GM12878 (cell line): Measurements from ENCODE around the gene KIF5C.

Experiments
- CTCF ChIP-seq, 3 experiments: IDR thresholded peaks in 2 of 3; conservative IDR thresholded peaks in 1 of 3; 2 replicates each; pipeline ENCODE4 v1.5.1; 2011; ENCODE audit warnings: low read depth in 3 of 3, low read length in 3 of 3, mild to moderate bottlenecking in 3 of 3, control low read depth in 2 of 3, moderate library complexity in 2 of 3, inconsistent platforms in 1 of 3, mixed read lengths in 1 of 3; ENCODE audit not compliant: control insufficient read depth in 2 of 3, insufficient read depth in 1 of 3; ENCODE audit errors: extremely low read depth in 1 of 3
- DPF2 ChIP-seq: fragments of 450-650 bp; IDR thresholded peaks from 2 replicates; pipeline ENCODE4 v1.6.1; 2017; ENCODE audit warnings: mild to moderate bottlenecking
- EED ChIP-seq: sonication (generic); IDR thresholded peaks from 2 replicates; pipeline ENCODE4 v1.6.1; 2016; ENCODE audit warnings: antibody characterized with exemption, low read depth
- KAT2A ChIP-seq: conservative IDR thresholded peaks from 2 replicates; pipeline ENCODE4 v1.6.1; 2011; ENCODE audit warnings: low read depth, low read length; ENCODE audit not compliant: control insufficient read depth
- MXI1 ChIP-seq: fragments of 150-350 bp; IDR thresholded peaks from 2 replicates; pipeline ENCODE4 v1.6.1; 2011; ENCODE audit warnings: low read depth, mild to moderate bottlenecking, inconsistent platforms, low read length, improper control_type of control experiment
- POLR2A ChIP-seq: IDR thresholded peaks from 2 replicates; pipeline ENCODE4 v1.6.1; 2011; ENCODE audit warnings: low read depth, mild to moderate bottlenecking, low read length
- SMC3 ChIP-seq: IDR thresholded peaks from 2 replicates; pipeline ENCODE4 v1.6.1; 2011; ENCODE audit warnings: low read length, improper control_type of control experiment, borderline replicate concordance
- TAF1 ChIP-seq: IDR thresholded peaks from 2 replicates; pipeline ENCODE4 v1.6.1; 2011; ENCODE audit warnings: mild to moderate bottlenecking, low read depth, low read length, borderline replicate concordance
- TF ChIP-seq, protein P1 (sequence below): fragments of 450-650 bp; conservative IDR thresholded peaks from 2 replicates; pipeline ENCODE4 v1.6.1; 2017; ENCODE audit warnings: mild to moderate bottlenecking, moderate library complexity

DNA sequence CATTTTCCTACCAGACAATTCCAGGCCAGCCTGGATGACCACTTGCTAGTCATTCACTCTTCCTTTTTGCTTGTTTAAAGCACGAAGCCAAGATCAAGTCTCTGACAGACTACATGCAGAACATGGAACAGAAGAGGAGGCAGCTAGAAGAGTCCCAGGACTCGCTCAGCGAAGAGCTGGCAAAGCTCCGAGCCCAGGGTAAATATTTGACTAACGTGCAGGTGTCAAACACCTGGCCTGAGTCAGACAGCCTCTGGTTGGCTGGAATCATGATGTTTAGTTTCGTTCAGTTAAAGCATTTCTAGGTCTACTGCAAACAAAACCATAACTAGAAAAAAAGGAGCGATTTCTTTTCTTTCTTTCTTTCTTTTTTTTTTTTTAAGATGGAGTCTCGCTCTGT, 119.3 kb downstream of the KIF5C start:
- TF ChIP-seq CTCF (IDR thresholded peaks at IDR 0.05 in 2 of 3, conservative IDR thresholded peaks at IDR 0.05 in 1 of 3; ENCODE audit: control insufficient read depth in 2 of 3, extremely low read depth in 1 of 3, insufficient read depth in 1 of 3, low read depth in 3 of 3, low read length in 3 of 3), result no peak
- TF ChIP-seq SMC3, result no peak
- no peak for TF ChIP-seq EED
- TF ChIP-seq DPF2, result no peak
- no peak for TF ChIP-seq TAF1
- TF ChIP-seq KAT2A, result no peak
- no peak for TF ChIP-seq MXI1
- no peak for TF ChIP-seq POLR2A
- TF ChIP-seq, protein P1, sequence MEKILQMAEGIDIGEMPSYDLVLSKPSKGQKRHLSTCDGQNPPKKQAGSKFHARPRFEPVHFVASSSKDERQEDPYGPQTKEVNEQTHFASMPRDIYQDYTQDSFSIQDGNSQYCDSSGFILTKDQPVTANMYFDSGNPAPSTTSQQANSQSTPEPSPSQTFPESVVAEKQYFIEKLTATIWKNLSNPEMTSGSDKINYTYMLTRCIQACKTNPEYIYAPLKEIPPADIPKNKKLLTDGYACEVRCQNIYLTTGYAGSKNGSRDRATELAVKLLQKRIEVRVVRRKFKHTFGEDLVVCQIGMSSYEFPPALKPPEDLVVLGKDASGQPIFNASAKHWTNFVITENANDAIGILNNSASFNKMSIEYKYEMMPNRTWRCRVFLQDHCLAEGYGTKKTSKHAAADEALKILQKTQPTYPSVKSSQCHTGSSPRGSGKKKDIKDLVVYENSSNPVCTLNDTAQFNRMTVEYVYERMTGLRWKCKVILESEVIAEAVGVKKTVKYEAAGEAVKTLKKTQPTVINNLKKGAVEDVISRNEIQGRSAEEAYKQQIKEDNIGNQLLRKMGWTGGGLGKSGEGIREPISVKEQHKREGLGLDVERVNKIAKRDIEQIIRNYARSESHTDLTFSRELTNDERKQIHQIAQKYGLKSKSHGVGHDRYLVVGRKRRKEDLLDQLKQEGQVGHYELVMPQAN, result no peak
